B cell (primary cell): Measurements from ENCODE around the gene CTDSPL. TPM values are rescaled to one million over a fixed set of nuclear protein-coding genes. Genes with fewer than 3 reads are reported as not detected.

Source experiments
- ATAC-seq: fragments of 200-7000 bp; cut with Tn5 transposase; one replicate; pipeline ENCODE4 v1.10.0; 2021; ENCODE audit warnings: low read depth, mild to moderate bottlenecking, moderate number of reproducible peaks, moderate library complexity
- CTCF ChIA-PET: fragments of 350-600 bp; sonication (Branson Sonifier 250); formaldehyde crosslinking; loops from one replicate; lab custom pipeline; 2021; ENCODE audit warnings: antibody characterized with exemption, inconsistent platforms; lab: Charles Lee
- POLR2A ChIA-PET: fragments of 350-600 bp; sonication (Branson Sonifier 250); formaldehyde crosslinking; loops from one replicate; lab custom pipeline; 2021; ENCODE audit warnings: antibody characterized with exemption; lab: Charles Lee
- DNase-seq: peaks from one replicate; pipeline ENCODE4 v3.0.0; 2013
- H2AFZ ChIP-seq: 2 replicates; pipeline ENCODE4 v1.6.1; 2012; ENCODE audit warnings: mild to moderate bottlenecking, low read depth, low read length; ENCODE audit not compliant: insufficient read depth, poor library complexity, severe bottlenecking
- H3K27ac ChIP-seq, 2 donors: 1 replicate in 1 of 2; 2 replicates in 1 of 2; pipeline ENCODE4 v1.5.1; 2012 to 2013; ENCODE audit warnings: low read length in 2 of 2, mild to moderate bottlenecking in 2 of 2, moderate library complexity in 1 of 2
- H3K27me3 ChIP-seq, 4 experiments: fragments of 200-600 bp in 1 of 4; sonication (generic) in 1 of 4; replicated peaks in 1 of 4; 1 replicate in 2 of 4; 2 replicates in 2 of 4; pipeline versions ENCODE4 v1.6.1 to v1.7.0; 2013 to 2016; ENCODE audit warnings: low read length in 3 of 4, mild to moderate bottlenecking in 2 of 4, mixed read lengths in 1 of 4, moderate library complexity in 1 of 4; ENCODE audit not compliant: insufficient read depth in 4 of 4, control insufficient read depth in 3 of 4; ENCODE audit errors: control extremely low read depth in 1 of 4
- H3K36me3 ChIP-seq, 2 experiments: replicated peaks in 1 of 2; 1 replicate in 1 of 2; 2 replicates in 1 of 2; pipeline versions ENCODE4 v1.6.1 to v1.7.1; 2013; ENCODE audit warnings: low read length in 1 of 2; ENCODE audit not compliant: insufficient read depth in 2 of 2, control insufficient read depth in 1 of 2; ENCODE audit errors: control extremely low read depth in 1 of 2, extremely low read depth in 1 of 2
- H3K4me1 ChIP-seq, 2 donors: fragments of 200-600 bp in 1 of 2; sonication (generic) in 1 of 2; 1 replicate in 1 of 2; 2 replicates in 1 of 2; pipeline versions ENCODE4 v1.5.1 to v1.6.1; 2013 to 2017; ENCODE audit warnings: low read length in 2 of 2; ENCODE audit not compliant: control insufficient read depth in 2 of 2, insufficient read depth in 2 of 2
- H3K4me2 ChIP-seq: replicated peaks from 2 replicates; pipeline ENCODE3; 2012; ENCODE audit warnings: mild to moderate bottlenecking, low read depth, low read length; ENCODE audit not compliant: poor library complexity, severe bottlenecking
- H3K4me3 ChIP-seq, 5 experiments: fragments of 200-600 bp in 1 of 5; sonication (generic) in 1 of 5; 1 replicate in 3 of 5; 2 replicates in 2 of 5; pipeline versions ENCODE4 v1.5.1 to v1.7.0; 2011 to 2016; ENCODE audit warnings: low read length in 4 of 5, mild to moderate bottlenecking in 4 of 5, low read depth in 2 of 5, control low read depth in 1 of 5, moderate library complexity in 1 of 5; ENCODE audit not compliant: insufficient read depth in 1 of 5; ENCODE audit errors: control extremely low read depth in 1 of 5, extremely low read depth in 1 of 5
- H3K79me2 ChIP-seq: fragments of 200-600 bp; sonication (generic); one replicate; pipeline ENCODE4 v1.6.0; 2016; ENCODE audit warnings: low read length; ENCODE audit not compliant: control insufficient read depth, insufficient read depth
- H3K9ac ChIP-seq: fragments of 200-600 bp; sonication (generic); 2 replicates; pipeline ENCODE4 v1.6.1; 2017; ENCODE audit warnings: mild to moderate bottlenecking, low read length, moderate library complexity
- H3K9me3 ChIP-seq, 3 donors: one replicate each; pipeline versions ENCODE4 v1.6.1 to v1.7.1; 2013; ENCODE audit warnings: low read length in 2 of 3; ENCODE audit not compliant: control insufficient read depth in 2 of 3, insufficient read depth in 1 of 3; ENCODE audit errors: control extremely low read depth in 1 of 3
- H4K20me1 ChIP-seq: 2 replicates; pipeline ENCODE4 v1.6.0; 2012; ENCODE audit warnings: mild to moderate bottlenecking, low read length; ENCODE audit not compliant: insufficient read depth, control insufficient read depth, poor library complexity, severe bottlenecking
- H3K27ac Mint-ChIP-seq: one replicate; pipeline ENCODE4 v1.8.0; 2021; ENCODE audit warnings: mixed read lengths
- H3K27me3 Mint-ChIP-seq: one replicate; pipeline ENCODE4 v1.8.0; 2021; ENCODE audit warnings: mixed read lengths
- H3K4me1 Mint-ChIP-seq: one replicate; pipeline ENCODE4 v1.8.0; 2021; ENCODE audit warnings: mixed read lengths
- H3K4me3 Mint-ChIP-seq: one replicate; pipeline ENCODE4 v1.8.0; 2021; ENCODE audit warnings: mixed read lengths
- H3K9me3 Mint-ChIP-seq: one replicate; pipeline ENCODE4 v1.8.0; 2022; ENCODE audit warnings: mixed read lengths; ENCODE audit not compliant: insufficient read depth
- CTCF ChIP-seq: fragments of 200-600 bp; IDR thresholded peaks from one replicate; pipeline ENCODE4 v1.8.0; 2022; ENCODE audit warnings: antibody characterized with exemption, mild to moderate bottlenecking
- EZH2 ChIP-seq: IDR thresholded peaks from 2 replicates; pipeline ENCODE4 v1.6.1; 2012; ENCODE audit warnings: borderline replicate concordance, low read depth, mild to moderate bottlenecking, moderate library complexity, low read length; ENCODE audit not compliant: insufficient read depth, poor library complexity, severe bottlenecking
- WGBS: methylation state at CpG from one replicate; pipeline ENCODE4 v1.1.5; 2013; ENCODE audit warnings: missing lambda C conversion rate; ENCODE audit not compliant: insufficient coverage; 5-methylcytosine and 5-hydroxymethylcytosine counted together
- intact Hi-C: fragments of 100-400 bp; cut with micrococcal nuclease; formaldehyde crosslinking; loops from one replicate; pipeline ENCODE4 v1.10.0; 2022
- polyA plus RNA-seq: library from polyadenylated mRNA; depleted of rRNA; stranded (reverse); fragments of >200 nt; gene quantifications from 2 replicates; pipeline ENCODE4 v1.2.3, GENCODE V29; 2012
- total RNA-seq, 2 donors: library from RNA; stranded (reverse); fragments of 120-200 nt in 1 of 2; gene quantifications; 1 replicate in 1 of 2; 2 replicates in 1 of 2; pipeline versions ENCODE4 v1.2.3 to v1.2.4, GENCODE V29; 2013 to 2022

The CTDSPL gene
- total and polyA plus RNA-seq, 2 donors (not counting 1 experiment from before 2014, with no cell fraction given), result not detected

DNA sequence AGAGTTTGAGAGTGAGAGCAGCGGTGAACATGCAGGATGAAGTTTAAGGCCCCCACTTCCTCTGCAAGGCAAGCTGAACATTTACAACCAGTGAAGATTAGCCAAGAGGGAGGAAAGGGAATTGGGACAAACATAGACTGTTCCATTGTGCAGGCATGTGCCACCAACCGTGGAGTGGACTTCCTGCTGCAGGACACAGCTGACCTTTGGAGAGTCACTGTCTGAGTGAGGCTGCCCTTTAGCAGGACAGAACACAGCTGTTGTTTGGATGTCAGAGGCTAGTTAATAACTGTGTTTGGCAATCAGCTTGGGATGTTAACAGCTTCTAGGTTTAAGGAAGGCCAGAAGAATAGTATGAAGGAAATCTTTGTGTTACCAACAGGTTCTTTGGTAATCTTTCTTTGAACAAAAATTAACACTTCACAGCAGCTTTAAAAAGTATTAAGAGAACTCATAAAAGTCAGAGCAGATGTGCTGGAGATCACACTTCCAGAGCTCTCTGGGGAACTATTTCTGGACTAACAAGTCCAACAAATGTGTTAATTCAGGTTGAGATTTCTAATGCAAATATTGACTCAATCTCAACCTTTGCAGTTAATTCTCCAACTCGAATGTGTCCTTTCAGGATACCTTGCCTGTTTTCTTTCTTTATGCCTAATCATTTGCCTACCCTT, 31.4 kb downstream of the CTDSPL start:
- H3K27ac ChIP-seq, result no peak overlapping the region
- H3K4me3 ChIP-seq, result no peak overlapping the region
- DNase-seq (no peak), ATAC-seq (no peak)
- no peak overlapping the region for H2AFZ ChIP-seq
- intact Hi-C loops, result no loop called here
- 0% methylated on average over 1 of the region's 3 CpGs for WGBS
- H3K27me3 ChIP-seq, result no peaks in the 10 kb centered on the region
- no peaks in the 10 kb centered on the region for H3K4me1 ChIP-seq
- no peak for TF ChIP-seq EZH2
- no peak for TF ChIP-seq CTCF
- no peaks in the 10 kb centered on the region for H4K20me1 ChIP-seq
- H3K4me1 Mint-ChIP-seq, result no peaks in the 10 kb centered on the region
- no peak overlapping the region for H3K4me2 ChIP-seq
- POLR2A ChIA-PET, result no interaction called here
- H3K9me3 ChIP-seq, result no peaks in the 10 kb centered on the region
- CTCF ChIA-PET, result interaction anchor here (1.4 kb wide), 1 partner anchor 38 kb away, joined by 4 read pairs; no protein-coding TSS in a partner anchor
- no peaks in the 10 kb centered on the region for H3K9me3 Mint-ChIP-seq
- peaks cover 4% of the 10 kb centered on the region for H3K27me3 Mint-ChIP-seq
- no peak overlapping the region for H3K4me3 Mint-ChIP-seq
- no peaks in the 10 kb centered on the region for H3K36me3 ChIP-seq
- no peaks in the 10 kb centered on the region for H3K79me2 ChIP-seq
- H3K9ac ChIP-seq, result no peak overlapping the region
- H3K27ac Mint-ChIP-seq, result no peak overlapping the region

DNA sequence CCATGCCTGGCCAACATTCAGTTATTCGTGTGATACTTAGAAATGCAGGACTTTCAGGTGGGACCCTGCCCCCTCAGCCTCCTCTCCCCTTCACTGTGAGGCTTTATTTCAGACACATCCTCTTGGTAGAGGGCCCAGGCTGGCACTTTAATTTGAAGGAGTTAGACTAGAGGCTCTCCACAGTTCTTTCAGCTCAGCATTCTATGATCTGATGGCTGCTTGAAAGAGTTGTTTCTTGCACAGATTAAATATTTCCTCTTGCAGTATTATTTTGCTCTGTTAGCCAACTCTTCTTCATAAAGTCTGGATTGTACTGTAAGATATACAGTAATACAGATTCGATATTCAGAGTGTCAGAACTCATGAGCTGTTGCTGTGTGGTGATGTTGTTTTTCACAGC, 35.1 kb downstream of the CTDSPL start:
- peaks cover 4% of the 10 kb centered on the region for H3K27me3 Mint-ChIP-seq
- intact Hi-C loops, result no loop called here
- Histone ChIP-seq H3K27me3 (no peaks in the 10 kb centered on the region), H3K36me3 (no peaks in the 10 kb centered on the region), H3K4me1 (no peaks in the 10 kb centered on the region), H3K4me2 (no peak overlapping the region), H3K9me3 (no peaks in the 10 kb centered on the region), H4K20me1 (no peaks in the 10 kb centered on the region), H3K9ac (no peak overlapping the region), H2AFZ (no peak overlapping the region), H3K79me2 (no peaks in the 10 kb centered on the region), H3K4me3 (no peak overlapping the region), H3K27ac (no peak overlapping the region)
- TF ChIP-seq EZH2 (no peak), CTCF (no peak)
- CTCF ChIA-PET, result no interaction called here
- H3K4me3 Mint-ChIP-seq, result no peak overlapping the region
- ATAC-seq, result no peak
- DNase-seq, result no peak
- no peak overlapping the region for H3K27ac Mint-ChIP-seq
- WGBS, result 100% methylated on average over 1 of the region's 2 CpGs
- POLR2A ChIA-PET, result no interaction called here
- H3K4me1 Mint-ChIP-seq, result no peaks in the 10 kb centered on the region
- no peaks in the 10 kb centered on the region for H3K9me3 Mint-ChIP-seq
